ENCODE results near the gene FLII.

The FLII gene

GRCh38 chr17:18259621-18260331 lies 1.2 kb upstream of the FLII start:
- DNase-seq = no peak

- DNase-seq = peak in 2 of 4 experiments; percentile 14 to 31
Measured at GRCh38 chr17:18257982-18258355, 569 bp downstream of the FLII start.

GRCh38 chr17:18257268-18257981 lies 1.1 kb downstream of the FLII start:
- DNase-seq = no peak

- DNase-seq = no peak
Measured at GRCh38 chr17:18256776-18257175, 1.8 kb downstream of the FLII start.

GRCh38 chr17:18256351-18256750 lies 2.2 kb downstream of the FLII start:
- DNase-seq = no peak

GRCh38 chr17:18254888-18255649 lies 3.5 kb downstream of the FLII start:
- DNase-seq = no peak

- DNase-seq = no peak
Measured at GRCh38 chr17:18253947-18254821, 4.4 kb downstream of the FLII start.

GRCh38 chr17:18253187-18253884 lies 5.2 kb downstream of the FLII start:
- no peak for DNase-seq

- DNase-seq = no peak
Measured at GRCh38 chr17:18252160-18252559, 6.4 kb downstream of the FLII start.

GRCh38 chr17:18251204-18251603 lies 7.3 kb downstream of the FLII start:
- no peak for DNase-seq

- DNase-seq = no peak
Measured at GRCh38 chr17:18250708-18251107, 7.8 kb downstream of the FLII start.

GRCh38 chr17:18250259-18250658 lies 8.3 kb downstream of the FLII start:
- DNase-seq = no peak

GRCh38 chr17:18248811-18249210 lies 9.7 kb downstream of the FLII start:
- no peak for DNase-seq

- peak in 3 of 4 experiments; percentile 16 to 42 (median 39) for DNase-seq
Measured at GRCh38 chr17:18248300-18248731, 10.2 kb downstream of the FLII start.

GRCh38 chr17:18247613-18248001 lies 10.9 kb downstream of the FLII start:
- DNase-seq = no peak

GRCh38 chr17:18246880-18247612 lies 11.5 kb downstream of the FLII start:
- DNase-seq = peak in 2 of 4 experiments; percentile 11 to 13

GRCh38 chr17:18246109-18246725 lies 12.3 kb downstream of the FLII start:
- no peak for DNase-seq

- DNase-seq = no peak
Measured at GRCh38 chr17:18245038-18245776, 13.3 kb downstream of the FLII start.

GRCh38 chr17:18241229-18241871 lies 17.2 kb downstream of the FLII start:
- DNase-seq = no peak

- no peak for DNase-seq
Measured at GRCh38 chr17:18240449-18240848, 18.1 kb downstream of the FLII start.

Measured in activated naive CD4-positive, alpha-beta T cell (primary cell).